Keratinocyte (primary cell): Measurements from ENCODE around the gene RIPOR2. TPM values are rescaled to one million over a fixed set of nuclear protein-coding genes. Genes with fewer than 3 reads are reported as not detected.

Source experiments
- DNase-seq: peaks from one replicate; pipeline ENCODE4 v3.0.0-alpha.2; 2011; ENCODE audit warnings: low read depth, missing footprints, low spot score
- FAIRE-seq: peaks from 2 replicates; lab custom pipeline; 2011; peaks lifted over from hg19 to GRCh38; lab: Jason Lieb, UNC
- H2AFZ ChIP-seq: 2 replicates; pipeline ENCODE4 v1.6.0; 2012; ENCODE audit warnings: low read length, control low read depth, inconsistent platforms; ENCODE audit not compliant: control insufficient read depth
- H3K27ac ChIP-seq: 2 replicates; pipeline ENCODE4 v1.5.1; 2011; ENCODE audit warnings: low read length; ENCODE audit not compliant: control insufficient read depth, insufficient read depth
- H3K27me3 ChIP-seq: 3 replicates; pipeline ENCODE4 v1.6.0; 2011; ENCODE audit warnings: low read length; ENCODE audit not compliant: control insufficient read depth, insufficient read depth; ENCODE audit errors: extremely low read depth
- H3K36me3 ChIP-seq, 2 experiments: 2 replicates in 1 of 2; 3 replicates in 1 of 2; pipeline ENCODE4 v1.5.1; 2011; ENCODE audit warnings: low read length in 2 of 2, mild to moderate bottlenecking in 1 of 2; ENCODE audit not compliant: control insufficient read depth in 2 of 2, insufficient read depth in 2 of 2; ENCODE audit errors: extremely low read depth in 1 of 2
- H3K4me1 ChIP-seq: 3 replicates; pipeline ENCODE4 v1.5.1; 2011; ENCODE audit warnings: low read length; ENCODE audit not compliant: control insufficient read depth, insufficient read depth; ENCODE audit errors: extremely low read depth
- H3K4me2 ChIP-seq: 3 replicates; pipeline ENCODE4 v1.6.0; 2011; ENCODE audit warnings: low read depth, low read length; ENCODE audit not compliant: control insufficient read depth, insufficient read depth; ENCODE audit errors: extremely low read depth
- H3K4me3 ChIP-seq, 3 experiments: fragments of 200-600 bp in 1 of 3; sonication (generic) in 1 of 3; 2 replicates in 2 of 3; 3 replicates in 1 of 3; pipeline ENCODE4 v1.5.1; 2011 to 2016; ENCODE audit warnings: low read length in 3 of 3, mild to moderate bottlenecking in 3 of 3, control low read depth in 2 of 3, inconsistent platforms in 1 of 3, low read depth in 1 of 3, mixed read lengths in 1 of 3, mixed run types in 1 of 3, moderate library complexity in 1 of 3; ENCODE audit not compliant: control insufficient read depth in 2 of 3, insufficient read depth in 2 of 3; ENCODE audit errors: extremely low read depth in 1 of 3
- H3K79me2 ChIP-seq: 2 replicates; pipeline ENCODE4 v1.6.0; 2012; ENCODE audit warnings: low read length; ENCODE audit not compliant: control insufficient read depth, insufficient read depth
- H3K9ac ChIP-seq: 3 replicates; pipeline ENCODE4 v1.6.0; 2011; ENCODE audit warnings: low read length; ENCODE audit not compliant: control insufficient read depth, insufficient read depth; ENCODE audit errors: extremely low read depth
- H3K9me1 ChIP-seq: 3 replicates; pipeline ENCODE4 v1.6.0; 2011; ENCODE audit warnings: low read length; ENCODE audit not compliant: control insufficient read depth, insufficient read depth; ENCODE audit errors: extremely low read depth
- H3K9me3 ChIP-seq: 2 replicates; pipeline ENCODE4 v1.5.1; 2012; ENCODE audit warnings: low read depth, low read length; ENCODE audit not compliant: control insufficient read depth
- H4K20me1 ChIP-seq: 3 replicates; pipeline ENCODE4 v1.6.0; 2011; ENCODE audit warnings: low read length; ENCODE audit not compliant: control insufficient read depth, insufficient read depth; ENCODE audit errors: extremely low read depth
- EZH2 ChIP-seq: IDR thresholded peaks from one replicate; pipeline ENCODE4 v1.6.1; 2012; ENCODE audit warnings: inconsistent platforms, mild to moderate bottlenecking, low read length, moderate library complexity
- dilution Hi-C: fragments of 300-500 bp; cut with MboI; formaldehyde crosslinking; loops from one replicate; pipeline ENCODE4 v1.7.0; 2020; ENCODE audit warnings: low sequenced_read_pairs; ENCODE audit not compliant: extremely low pct_ligation_motif_present
- polyA plus RNA-seq, 5 experiments: library from polyadenylated mRNA; depleted of rRNA in 3 of 5; stranded (reverse) in 3 of 5; stranded (forward) in 1 of 5; unstranded in 1 of 5; fragments of >200 nt; gene quantifications; 1 replicate in 1 of 5; 2 replicates in 3 of 5; 3 replicates in 1 of 5; pipeline versions ENCODE4 v1.2.1 to v1.2.3, GENCODE V29; 2011 to 2012; ENCODE audit warnings: missing spikeins in 2 of 5, low read depth in 1 of 5, low replicate concordance in 1 of 5
- TF ChIP-seq, protein P1 (sequence below), 3 experiments: IDR thresholded peaks in 1 of 3; conservative IDR thresholded peaks in 1 of 3; optimal IDR thresholded peaks in 1 of 3; 2 replicates in 2 of 3; 3 replicates in 1 of 3; pipeline versions ENCODE3 to v1.5.1; 2011; ENCODE audit warnings: low read length in 3 of 3, mild to moderate bottlenecking in 3 of 3, moderate library complexity in 2 of 3, control low read depth in 1 of 3, inconsistent platforms in 1 of 3; ENCODE audit not compliant: insufficient read depth in 2 of 3; ENCODE audit errors: extremely low read depth in 1 of 3

The RIPOR2 gene
- polyA plus RNA-seq, 1 donor (not counting 4 experiments of a cell fraction or from before 2014, with no cell fraction given): 0.07 TPM

DNA sequence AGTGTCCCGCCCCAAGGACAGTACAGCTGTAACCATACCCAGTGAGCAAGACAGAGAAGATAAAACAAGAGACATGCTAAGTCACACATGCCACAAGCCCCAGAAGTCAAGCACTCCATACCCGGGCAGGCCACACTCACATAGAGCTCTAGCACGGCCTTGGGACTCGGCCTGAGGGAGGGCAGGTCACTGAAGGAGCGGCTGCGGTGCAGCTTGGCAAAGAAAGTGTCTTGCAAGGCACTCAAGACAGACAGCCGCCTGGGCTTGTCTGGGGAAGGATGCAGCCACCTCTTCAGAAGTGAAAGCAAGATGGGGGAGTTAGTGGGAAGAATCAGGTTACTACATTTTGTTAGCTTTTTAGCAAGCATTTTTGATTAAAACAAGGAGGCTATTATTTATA, 88.4 kb downstream of the RIPOR2 start:
- no peak for FAIRE-seq
- H3K4me1 ChIP-seq: peaks cover 6% of the 10 kb centered on the region
- no peaks in the 10 kb centered on the region for H3K79me2 ChIP-seq
- no peaks in the 10 kb centered on the region for H3K9me3 ChIP-seq
- H3K27ac ChIP-seq: no peak overlapping the region
- DNase-seq: no peak
- TF ChIP-seq EZH2: no peak
- TF ChIP-seq, protein P1, sequence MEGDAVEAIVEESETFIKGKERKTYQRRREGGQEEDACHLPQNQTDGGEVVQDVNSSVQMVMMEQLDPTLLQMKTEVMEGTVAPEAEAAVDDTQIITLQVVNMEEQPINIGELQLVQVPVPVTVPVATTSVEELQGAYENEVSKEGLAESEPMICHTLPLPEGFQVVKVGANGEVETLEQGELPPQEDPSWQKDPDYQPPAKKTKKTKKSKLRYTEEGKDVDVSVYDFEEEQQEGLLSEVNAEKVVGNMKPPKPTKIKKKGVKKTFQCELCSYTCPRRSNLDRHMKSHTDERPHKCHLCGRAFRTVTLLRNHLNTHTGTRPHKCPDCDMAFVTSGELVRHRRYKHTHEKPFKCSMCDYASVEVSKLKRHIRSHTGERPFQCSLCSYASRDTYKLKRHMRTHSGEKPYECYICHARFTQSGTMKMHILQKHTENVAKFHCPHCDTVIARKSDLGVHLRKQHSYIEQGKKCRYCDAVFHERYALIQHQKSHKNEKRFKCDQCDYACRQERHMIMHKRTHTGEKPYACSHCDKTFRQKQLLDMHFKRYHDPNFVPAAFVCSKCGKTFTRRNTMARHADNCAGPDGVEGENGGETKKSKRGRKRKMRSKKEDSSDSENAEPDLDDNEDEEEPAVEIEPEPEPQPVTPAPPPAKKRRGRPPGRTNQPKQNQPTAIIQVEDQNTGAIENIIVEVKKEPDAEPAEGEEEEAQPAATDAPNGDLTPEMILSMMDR (optimal IDR thresholded peaks at IDR 0.05 in 1 of 3, IDR thresholded peaks at IDR 0.05 in 1 of 3, conservative IDR thresholded peaks at IDR 0.05 in 1 of 3; ENCODE audit: extremely low read depth in 1 of 3, insufficient read depth in 2 of 3, low read length in 3 of 3): no peak
- no peaks in the 10 kb centered on the region for H3K27me3 ChIP-seq
- peak overlapping the region; percentile 41 for H3K4me2 ChIP-seq
- dilution Hi-C loops: no loop called here
- H3K36me3 ChIP-seq: no peaks in the 10 kb centered on the region
- no peaks in the 10 kb centered on the region for H3K9me1 ChIP-seq
- no peak overlapping the region for H3K9ac ChIP-seq
- H2AFZ ChIP-seq: peak overlapping the region; percentile 64
- no peaks in the 10 kb centered on the region for H4K20me1 ChIP-seq
- H3K4me3 ChIP-seq: no peak overlapping the region

DNA sequence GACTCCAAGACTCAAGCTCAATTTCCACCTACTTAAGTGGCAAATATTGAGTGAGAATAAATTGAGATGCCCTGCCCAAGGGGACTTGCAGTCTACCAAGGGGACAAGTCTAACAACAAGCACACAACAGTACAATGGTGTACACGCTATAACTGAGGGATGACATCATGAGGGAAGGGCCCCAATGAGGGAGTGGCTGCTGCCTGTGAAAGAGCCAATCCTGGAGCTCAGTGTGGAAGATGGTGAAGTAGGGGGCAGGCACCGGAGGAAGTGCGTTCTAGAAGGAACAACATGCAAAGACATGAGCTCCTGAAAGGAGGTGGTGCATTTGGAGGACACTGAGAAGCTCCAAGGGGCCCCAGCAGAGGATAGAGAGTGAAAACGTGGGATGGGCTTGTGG, 90.2 kb downstream of the RIPOR2 start:
- no peak overlapping the region for H3K4me2 ChIP-seq
- no peaks in the 10 kb centered on the region for H4K20me1 ChIP-seq
- H3K27ac ChIP-seq: no peak overlapping the region
- no peak overlapping the region for H3K4me3 ChIP-seq
- FAIRE-seq: no peak
- H3K9me3 ChIP-seq: no peaks in the 10 kb centered on the region
- no peaks in the 10 kb centered on the region for H3K9me1 ChIP-seq
- no peak overlapping the region for H3K9ac ChIP-seq
- no peaks in the 10 kb centered on the region for H3K27me3 ChIP-seq
- H3K36me3 ChIP-seq: no peaks in the 10 kb centered on the region
- dilution Hi-C loops: no loop called here
- TF ChIP-seq EZH2: no peak
- TF ChIP-seq, protein P1 (optimal IDR thresholded peaks at IDR 0.05 in 1 of 3, IDR thresholded peaks at IDR 0.05 in 1 of 3, conservative IDR thresholded peaks at IDR 0.05 in 1 of 3; ENCODE audit: extremely low read depth in 1 of 3, insufficient read depth in 2 of 3, low read length in 3 of 3): no peak
- no peak overlapping the region for H2AFZ ChIP-seq
- H3K79me2 ChIP-seq: no peaks in the 10 kb centered on the region
- peaks cover 6% of the 10 kb centered on the region for H3K4me1 ChIP-seq
- no peak for DNase-seq
